WTC11 (cell line): ENCODE measurements around the gene ITCH. TPM values are rescaled to one million over a fixed set of nuclear protein-coding genes. Genes with fewer than 3 reads are reported as not detected.
A peak's percentile ranks its signal among the peaks of the same experiment; 100 is the strongest.
"Not testable (repeated sequence)": the region's sequence is repeated elsewhere in the genome, so short reads cannot be mapped to it uniquely, and the experiment has no call there.

Source experiments
- ATAC-seq: fragments of 200-7000 bp; cut with Tn5 transposase; 2 replicates; pipeline ENCODE4 v1.10.0; 2021; ENCODE audit warnings: mild to moderate bottlenecking, moderate library complexity
- CTCF ChIA-PET: fragments of 300-600 bp; sonication (Branson Sonifier 250); formaldehyde crosslinking; loops from one replicate; lab custom pipeline; 2021; ENCODE audit warnings: antibody characterized with exemption; lab: Charles Lee
- POLR2A ChIA-PET: fragments of 350-600 bp; sonication (Branson Sonifier 250); formaldehyde crosslinking; loops from one replicate; lab custom pipeline; 2021; ENCODE audit warnings: antibody characterized with exemption; lab: Charles Lee
- DNase-seq: peaks from one replicate; pipeline ENCODE4 v3.0.0; 2021; ENCODE audit warnings: low spot score
- H3K27ac Mint-ChIP-seq: 2 replicates; pipeline ENCODE4 v1.8.0; 2021; ENCODE audit warnings: mixed read lengths
- H3K27me3 Mint-ChIP-seq: 2 replicates; pipeline ENCODE4 v1.8.0; 2021; ENCODE audit warnings: low read depth, mild to moderate bottlenecking, moderate library complexity, mixed read lengths
- H3K36me3 Mint-ChIP-seq: 2 replicates; pipeline ENCODE4 v1.8.0; 2021; ENCODE audit warnings: mixed read lengths
- H3K4me1 Mint-ChIP-seq: 2 replicates; pipeline ENCODE4 v1.8.0; 2022; ENCODE audit warnings: mixed read lengths
- H3K4me3 Mint-ChIP-seq: 2 replicates; pipeline ENCODE4 v1.8.0; 2021; ENCODE audit warnings: mild to moderate bottlenecking, moderate library complexity, mixed read lengths
- H3K9me3 Mint-ChIP-seq: 2 replicates; pipeline ENCODE4 v1.8.0; 2021; ENCODE audit warnings: mixed read lengths
- ARID4B ChIP-seq: sonication (generic); formaldehyde crosslinking; IDR thresholded peaks from 2 replicates; pipeline ENCODE4 v1.8.0; 2023; ENCODE audit warnings: missing genetic modification reagents, mild to moderate bottlenecking, borderline replicate concordance
- E2F1 ChIP-seq: sonication (generic); formaldehyde crosslinking; IDR thresholded peaks from 2 replicates; pipeline ENCODE4 v1.8.0; 2022; ENCODE audit warnings: mild to moderate bottlenecking, missing genetic modification reagents
- KAT7 ChIP-seq: sonication (generic); formaldehyde crosslinking; IDR thresholded peaks from 2 replicates; pipeline ENCODE4 v1.8.1; 2023; ENCODE audit warnings: missing genetic modification reagents, mild to moderate bottlenecking, borderline replicate concordance
- SMAD4 ChIP-seq: sonication (generic); formaldehyde crosslinking; IDR thresholded peaks from 2 replicates; pipeline ENCODE4 v1.8.0; 2022; ENCODE audit warnings: mild to moderate bottlenecking, missing genetic modification reagents
- STAT6 ChIP-seq: sonication (generic); formaldehyde crosslinking; conservative IDR thresholded peaks from 2 replicates; pipeline ENCODE4 v1.8.1; 2023; ENCODE audit warnings: mild to moderate bottlenecking, low read depth, missing genetic modification reagents, moderate library complexity
- ZBTB21 ChIP-seq: sonication (generic); formaldehyde crosslinking; IDR thresholded peaks from 2 replicates; pipeline ENCODE4 v1.8.1; 2023; ENCODE audit warnings: mild to moderate bottlenecking, missing genetic modification reagents, borderline replicate concordance
- ZNF121 ChIP-seq: sonication (generic); formaldehyde crosslinking; IDR thresholded peaks from 2 replicates; pipeline ENCODE4 v1.8.0; 2023; ENCODE audit warnings: missing genetic modification reagents
- ZNF512 ChIP-seq: sonication (generic); formaldehyde crosslinking; IDR thresholded peaks from 2 replicates; pipeline ENCODE4 v1.8.1; 2022; ENCODE audit warnings: missing genetic modification reagents, borderline replicate concordance
- total RNA-seq: library from RNA; stranded (reverse); gene quantifications from 3 replicates; pipeline ENCODE4 v1.2.3, GENCODE V29; 2021

The ITCH gene
- total RNA-seq, 1 experiment from 2014 or later = 35.8 TPM

- TF ChIP-seq ARID4B (CRISPR knock-in tag) = no peak
- TF ChIP-seq ZNF512 (CRISPR knock-in tag) = no peak
- TF ChIP-seq E2F1 (CRISPR knock-in tag) = no peak
- no peak for TF ChIP-seq SMAD4 (CRISPR knock-in tag)
- TF ChIP-seq KAT7 = no peak
Measured at GRCh38 chr20:34439168-34439567, 76.1 kb downstream of the ITCH start (continued).

- CTCF ChIA-PET = interaction anchor here (0.7 kb wide), 1 partner anchor 129 kb away, joined by 4 read pairs; no protein-coding TSS in a partner anchor
- ATAC-seq, H3K9me3 Mint-ChIP-seq, POLR2A ChIA-PET, H3K27me3 Mint-ChIP-seq, DNase-seq, H3K4me1 Mint-ChIP-seq, H3K27ac Mint-ChIP-seq, H3K4me3 Mint-ChIP-seq: not testable (repeated sequence)
- peaks cover 60% of the 10 kb centered on the region for H3K36me3 Mint-ChIP-seq
Measured at GRCh38 chr20:34441423-34441822, 78.3 kb downstream of the ITCH start.

GRCh38 chr20:34443546-34443945, 80.5 kb downstream of the ITCH start:
- H3K4me3 Mint-ChIP-seq = no peak overlapping the region
- H3K9me3 Mint-ChIP-seq = no peaks in the 10 kb centered on the region
- no peaks in the 10 kb centered on the region for H3K4me1 Mint-ChIP-seq
- no peak for ATAC-seq
- DNase-seq = no peak
- no peaks in the 10 kb centered on the region for H3K27me3 Mint-ChIP-seq
- H3K36me3 Mint-ChIP-seq = peaks cover 75% of the 10 kb centered on the region
- TF ChIP-seq ZNF121 (CRISPR knock-in tag) = peak; percentile 75
- TF ChIP-seq ZBTB21 (CRISPR knock-in tag) = no peak
- no peak for TF ChIP-seq STAT6 (CRISPR knock-in tag)
- ChIA-PET POLR2A (no interaction called here), CTCF (interaction anchor here (0.6 to 1.6 kb wide), 3 partner anchors 20 to 326 kb away, joined by 3 to 15 read pairs (median 3); no protein-coding TSS in a partner anchor)
- no peak overlapping the region for H3K27ac Mint-ChIP-seq
